A549 treated with DMSO at 1 μM for 4 hours (cell line): ENCODE results near the gene DNAAF8. TPM values are rescaled to one million over a fixed set of nuclear protein-coding genes. Genes with fewer than 3 reads are reported as not detected.

Experiments
- total RNA-seq: library from RNA; stranded (reverse); fragments of 200-300 nt; extraction: Qiagen RNA extraction; gene quantifications from 5 replicates; pipeline ENCODE4 v1.2.3, GENCODE V29; 2022; ENCODE audit warnings: low read depth

DNAAF8 gene
- total RNA-seq, result 0.46 to 1.6 TPM (median 1.2 TPM) in 5 replicates

GRCh38 chr16:4734063-4734729 lies at the start of gene DNAAF8, which contains the start of gene ANKS3:
Gene DNAAF8, plus strand, starts transcription at chr16:4734537. Its CDS starts 1,978 bp downstream, at chr16:4736515.
Gene ANKS3, minus strand, starts transcription at chr16:4734271. Its CDS starts 4,122 bp downstream, at chr16:4730149.

DNA sequence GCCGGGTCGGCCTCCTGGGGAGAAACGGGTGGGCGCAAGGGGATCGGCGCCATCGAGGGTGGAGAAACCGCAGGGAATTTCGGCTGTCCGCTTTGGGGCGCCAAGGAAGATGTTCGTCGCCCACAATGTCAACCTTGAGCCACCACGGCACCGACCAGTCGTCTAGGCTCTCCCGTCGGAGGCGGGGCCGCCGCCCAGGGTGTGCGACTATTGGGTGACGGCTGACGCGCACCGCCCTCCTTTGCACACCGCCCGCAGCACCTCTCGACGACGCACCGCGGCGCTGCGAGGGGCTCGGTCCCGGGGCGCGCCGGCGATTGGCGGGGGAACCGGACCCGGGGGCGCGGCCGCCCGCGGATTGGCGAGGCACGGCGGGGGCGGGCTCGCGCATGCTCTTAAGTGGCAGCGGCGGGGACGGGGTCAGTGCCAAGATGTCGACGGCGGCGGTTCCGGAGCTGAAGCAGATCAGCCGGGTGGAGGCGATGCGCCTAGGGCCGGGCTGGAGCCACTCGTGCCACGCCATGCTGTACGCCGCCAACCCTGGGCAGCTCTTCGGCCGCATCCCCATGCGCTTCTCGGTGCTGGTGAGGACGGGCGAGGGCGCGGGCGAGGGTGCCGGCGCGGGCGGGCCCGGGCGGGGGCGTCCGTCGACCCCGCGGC lies 40.9 kb upstream of the DNAAF8 start, which contains the start of gene NUDT16L1:
NUDT16L1 (plus strand) TSS at position 267 of the 660 bp plus-strand sequence; CDS start at position 432, 165 bp downstream.

GRCh38 chr16:4766875-4767628 lies 32.7 kb downstream of the DNAAF8 start, which contains the start of gene ZNF500:
Gene ZNF500, minus strand, starts transcription at chr16:4767162. Its CDS starts 1,184 bp downstream, at chr16:4765978.

DNA sequence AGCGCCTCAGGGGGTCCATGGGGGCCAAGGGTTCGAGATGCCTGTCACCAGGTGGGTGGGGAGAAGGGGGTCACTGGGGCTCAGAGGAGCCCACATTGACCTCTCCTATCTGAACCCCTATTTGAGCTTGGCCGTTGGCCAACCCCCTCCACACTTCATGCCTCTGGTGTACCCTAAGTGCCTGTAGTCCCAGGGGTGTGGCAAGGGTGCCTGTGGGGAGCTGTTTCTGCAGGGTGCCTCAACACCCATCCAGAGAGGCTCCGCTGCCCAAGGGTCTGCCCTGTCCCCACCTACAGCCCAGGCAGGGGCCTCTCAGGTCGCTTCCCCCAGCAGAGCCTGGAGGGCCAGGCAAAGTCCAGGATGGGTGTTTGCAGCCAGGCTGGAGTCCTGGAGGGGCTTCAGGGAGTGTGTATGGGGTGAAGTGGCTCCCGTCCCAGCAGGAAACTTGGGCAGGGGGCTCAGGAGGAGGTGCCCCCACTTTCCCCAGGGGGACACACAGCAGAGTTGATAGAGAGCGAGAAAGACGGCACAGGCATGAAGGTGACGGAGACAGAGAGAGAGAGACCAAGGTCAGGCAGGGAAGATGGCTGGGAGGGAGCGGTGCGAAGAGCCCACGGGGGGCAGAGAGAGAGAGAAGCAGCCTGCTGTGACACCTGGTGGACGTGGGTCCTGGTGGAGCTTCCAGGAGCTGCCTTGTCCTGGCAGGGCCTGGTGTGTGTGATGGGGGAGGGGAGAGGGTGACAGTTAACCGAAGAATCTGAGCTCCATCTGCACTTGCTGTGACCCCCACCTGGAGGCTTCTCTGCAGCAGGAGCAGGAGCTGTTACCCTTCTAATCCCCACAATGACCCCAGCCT lies 53.5 kb downstream of the DNAAF8 start, which contains the start of gene SEPTIN12:
SEPTIN12 (minus strand) TSS at position 719 of the 856 bp plus-strand sequence; CDS start at position 19, 700 bp downstream.

GRCh38 chr16:4795181-4795827 lies 61.0 kb downstream of the DNAAF8 start, which contains the start of gene SMIM22:
Gene SMIM22, plus strand, starts transcription at chr16:4795369. Its CDS starts 366 bp downstream, at chr16:4795735.

Other genes starting within 250 kb of the DNAAF8 start
- 8.0 to 12.2 TPM (median 10.7 TPM) in 5 replicates for gene CDIP1, start 195.8 kb upstream of the DNAAF8 start, total RNA-seq
- gene C16orf96, start 178.2 kb upstream of the DNAAF8 start, total RNA-seq, result not detected in 5 replicates
- 38.6 to 62.1 TPM (median 52.4 TPM) in 5 replicates for gene UBALD1, start 119.6 kb upstream of the DNAAF8 start, total RNA-seq
- gene MGRN1, start 109.7 kb upstream of the DNAAF8 start, total RNA-seq, result 36.8 to 44.4 TPM (median 39.7 TPM) in 5 replicates
- 17.3 to 25.8 TPM (median 22.0 TPM) in 5 replicates for gene NUDT16L1, start 41.0 kb upstream of the DNAAF8 start, total RNA-seq
- gene ANKS3, start 266 bp upstream of the DNAAF8 start, total RNA-seq, result 20.8 to 27.7 TPM (median 26.1 TPM) in 5 replicates
- gene ZNF500, start 32.6 kb downstream of the DNAAF8 start, total RNA-seq, result 7.6 to 9.8 TPM (median 8.7 TPM) in 5 replicates
- gene SEPTIN12, start 53.8 kb downstream of the DNAAF8 start, total RNA-seq, result not detected in 5 replicates
- gene SMIM22, start 60.8 kb downstream of the DNAAF8 start, total RNA-seq, result 0.38 TPM in 1 of 5 replicates, not detected in the others
- 8.9 to 16.1 TPM (median 12.1 TPM) in 5 replicates for gene ROGDI, start 68.1 kb downstream of the DNAAF8 start, total RNA-seq
- gene GLYR1, start 112.8 kb downstream of the DNAAF8 start, total RNA-seq, result 37.2 to 47.5 TPM (median 43.6 TPM) in 5 replicates
- gene UBN1, start 112.9 kb downstream of the DNAAF8 start, total RNA-seq, result 26.9 to 31.5 TPM (median 30.2 TPM) in 5 replicates
- 2.5 to 3.0 TPM (median 2.6 TPM) in 5 replicates for gene PPL, start 202.6 kb downstream of the DNAAF8 start, total RNA-seq
- gene SEC14L5, start 223.8 kb downstream of the DNAAF8 start, total RNA-seq, result 0.03 to 0.13 TPM (median 0.10 TPM) in 3 of 5 replicates, not detected in the others